ENCODE results near the gene ADARB1. TPM values are rescaled to one million over a fixed set of nuclear protein-coding genes. Genes with fewer than 3 reads are reported as not detected.
A peak's percentile ranks its signal among the peaks of the same experiment; 100 is the strongest.

Gene ADARB1
- total and polyA plus RNA-seq, 9 of the 15 experiments (the other 6 are each of a cell fraction or from before 2014, with no cell fraction given) = 6.7 to 16.0 (median 8.3) TPM

DNA sequence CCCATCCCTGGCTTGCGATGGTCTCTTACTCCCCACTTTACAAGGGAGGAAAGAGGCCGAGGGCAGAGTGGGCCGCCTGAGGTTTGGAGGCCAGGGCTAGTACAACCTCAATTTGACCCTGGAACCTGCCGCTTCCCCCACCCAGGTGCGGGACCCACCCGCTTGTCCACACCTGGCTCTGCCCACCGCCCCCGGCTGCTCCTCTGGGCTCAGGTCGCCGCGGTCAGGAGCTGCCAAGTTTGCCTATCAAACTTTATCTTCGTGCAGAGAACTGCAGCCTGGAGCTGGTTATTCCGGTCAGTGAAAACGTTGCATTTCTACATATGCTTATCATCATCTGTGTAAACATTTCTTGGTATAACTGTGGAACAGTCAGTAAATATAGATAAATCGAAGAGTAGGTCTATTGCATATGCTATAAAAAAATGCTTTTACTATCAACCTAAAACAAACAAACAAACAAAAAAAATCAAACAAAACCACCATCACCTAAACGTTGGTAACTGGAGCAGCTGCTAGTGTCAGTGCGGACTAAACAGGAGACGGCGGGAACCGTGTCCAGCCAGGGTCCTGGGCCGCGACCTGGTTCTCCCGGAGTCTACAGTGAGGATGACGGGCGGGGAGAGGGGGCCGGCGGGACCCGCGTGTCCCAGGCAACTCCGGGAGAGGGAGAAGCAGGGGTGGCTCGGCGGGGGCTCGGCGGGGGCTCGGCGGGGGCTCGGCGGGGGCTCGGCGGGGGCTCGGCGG, 906 bp upstream of the ADARB1 start (continued):
- TF ChIP-seq, protein P1, sequence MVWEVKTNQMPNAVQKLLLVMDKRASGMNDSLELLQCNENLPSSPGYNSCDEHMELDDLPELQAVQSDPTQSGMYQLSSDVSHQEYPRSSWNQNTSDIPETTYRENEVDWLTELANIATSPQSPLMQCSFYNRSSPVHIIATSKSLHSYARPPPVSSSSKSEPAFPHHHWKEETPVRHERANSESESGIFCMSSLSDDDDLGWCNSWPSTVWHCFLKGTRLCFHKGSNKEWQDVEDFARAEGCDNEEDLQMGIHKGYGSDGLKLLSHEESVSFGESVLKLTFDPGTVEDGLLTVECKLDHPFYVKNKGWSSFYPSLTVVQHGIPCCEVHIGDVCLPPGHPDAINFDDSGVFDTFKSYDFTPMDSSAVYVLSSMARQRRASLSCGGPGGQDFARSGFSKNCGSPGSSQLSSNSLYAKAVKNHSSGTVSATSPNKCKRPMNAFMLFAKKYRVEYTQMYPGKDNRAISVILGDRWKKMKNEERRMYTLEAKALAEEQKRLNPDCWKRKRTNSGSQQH (CRISPR knock-in tag; IDR thresholded peaks at IDR 0.05) = peak; percentile 67; the same call in 1 of the 2 replicates
- TF ChIP-seq HNRNPLL (IDR thresholded peaks at IDR 0.05; ENCODE audit: low read depth, low read length, poor library complexity, severe bottlenecking) (peak; percentile 56), ATF1 (CRISPR knock-in tag; IDR thresholded peaks at IDR 0.05) (no peak), ATF1 (tag; IDR thresholded peaks at IDR 0.05) (peak; percentile 43), RBFOX2 (IDR thresholded peaks at IDR 0.05; ENCODE audit: low read depth, low read length) (peak; percentile 85; the same call in 1 of the 2 replicates), SMARCA4 (IDR thresholded peaks at IDR 0.05) (peak; percentile 79), MAZ (CRISPR knock-in tag; conservative IDR thresholded peaks at IDR 0.05 in 1 of 2, IDR thresholded peaks at IDR 0.05 in 1 of 2) (peak in 1 of 2 experiments; percentile 60; a peak in 2 of 4 replicates), ZNF561 (CRISPR knock-in tag; conservative IDR thresholded peaks at IDR 0.05) (no peak), ZBTB40 (IDR thresholded peaks at IDR 0.05) (0 out of 2 replicates have a peak, but pooled peaks have one; percentile 26), ZBTB40 (CRISPR knock-in tag; IDR thresholded peaks at IDR 0.05) (no peak), KDM1A (IDR thresholded peaks at IDR 0.05) (peak in 1 of 2 experiments; percentile 20; a peak in 2 of 4 replicates), TBL1XR1 (IDR thresholded peaks at IDR 0.05; ENCODE audit: low read length in 2 of 2) (no peak; a peak in 3 of 4 replicates), SIX5 (IDR thresholded peaks at IDR 0.05; ENCODE audit: borderline replicate concordance in 1 of 2, insufficient read depth in 1 of 2, low read depth in 1 of 2, low read length in 2 of 2) (0 out of 4 replicates have a peak, but pooled peaks of 1 of the 2 experiments have one; percentile 3), ARNT (IDR thresholded peaks at IDR 0.05) (peak; percentile 67 to 95; a peak in 3 of 4 replicates), FOXA1 (IDR thresholded peaks at IDR 0.05; ENCODE audit: borderline replicate concordance) (peak; percentile 39; the same call in 1 of the 2 replicates), MEF2D (tag; conservative IDR thresholded peaks at IDR 0.05; ENCODE audit: low read depth) (no peak; the same call in 1 of the 2 replicates), FOSL1 (tag; conservative IDR thresholded peaks at IDR 0.05) (no peak), TRIM24 (IDR thresholded peaks at IDR 0.05) (peak in 1 of 2 experiments; percentile 53; a peak in 2 of 4 replicates)

Data from K562 (cell line).